OCI-LY3 (cell line): ENCODE data around the gene WDR37.

Source experiments
- CTCF ChIP-seq: fragments of 200-600, 300-600 bp; sonication (generic); IDR thresholded peaks from 2 replicates; pipeline ENCODE4 v1.5.1; 2014; ENCODE audit warnings: antibody characterized with exemption, low read length, low read depth
- EZH2phosphoT487 ChIP-seq: fragments of 200-600 bp; shearing (Covaris generic); IDR thresholded peaks from 2 replicates; pipeline ENCODE4 v1.6.1; 2018; ENCODE audit warnings: antibody characterized with exemption, mixed run types, low read depth

DNA sequence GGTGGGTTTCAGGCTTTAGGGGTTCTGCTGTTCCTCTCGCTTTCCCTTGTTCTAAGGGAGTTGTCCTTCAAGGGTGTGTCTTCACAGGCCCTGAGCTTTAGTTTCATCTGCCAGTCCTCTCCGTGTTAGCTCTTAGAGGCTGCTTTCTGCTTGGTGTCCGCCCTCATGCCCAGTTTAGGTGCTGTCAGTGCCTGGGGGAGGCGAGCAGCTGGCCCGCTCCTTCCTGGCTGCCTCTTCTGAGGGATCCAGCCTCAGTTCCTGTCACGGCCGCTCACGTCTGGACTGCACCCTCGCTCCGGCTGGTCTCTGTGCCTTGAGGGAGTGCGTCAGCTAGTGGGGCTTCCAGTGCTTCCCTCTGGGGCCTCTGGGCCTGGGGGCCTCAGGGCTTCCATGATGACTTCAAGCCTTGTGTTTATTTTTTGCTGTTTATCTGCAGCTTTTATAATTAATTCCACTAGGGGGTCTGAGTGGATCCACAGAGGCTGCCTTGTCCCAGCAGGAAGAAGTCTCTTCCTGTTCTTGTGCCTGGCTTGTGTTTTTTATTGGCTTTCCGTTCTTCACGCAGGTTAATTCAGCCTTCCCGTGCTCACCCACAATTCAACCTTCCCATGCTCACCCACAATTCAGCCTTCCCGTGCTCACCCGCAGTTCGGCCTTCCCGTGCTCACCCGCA is 33.0 kb downstream of the WDR37 start:
- TF ChIP-seq CTCF (no peak), EZH2phosphoT487 (no peak)
